K562 (cell line): ENCODE data around the gene TMEM63C. TPM values are rescaled to one million over a fixed set of nuclear protein-coding genes. Genes with fewer than 3 reads are reported as not detected.
A peak's percentile ranks its signal among the peaks of the same experiment; 100 is the strongest.

Experiments used
- BHLHE40 ChIP-seq: IDR thresholded peaks from 2 replicates; pipeline ENCODE4 v1.6.1; 2011; ENCODE audit warnings: low read length, improper control_type of control experiment
- CBX1 ChIP-seq: sonication (generic); IDR thresholded peaks from 2 replicates; pipeline ENCODE4 v1.6.1; 2016; ENCODE audit warnings: antibody characterized with exemption, low read depth, mild to moderate bottlenecking
- CCAR2 ChIP-seq: fragments of 200-400 bp; formaldehyde crosslinking; IDR thresholded peaks from 2 replicates; pipeline ENCODE4 v1.6.1; 2017; ENCODE audit warnings: mild to moderate bottlenecking, low read depth, low read length
- DIDO1 ChIP-seq: fragments of 450-650 bp; IDR thresholded peaks from 2 replicates; pipeline ENCODE4 v1.6.1; 2016; ENCODE audit warnings: low read depth, missing biosample characterization, missing genetic modification characterization
- HDAC2 ChIP-seq: fragments of 450-650 bp; IDR thresholded peaks from 2 replicates; pipeline ENCODE4 v1.6.1; 2016; ENCODE audit warnings: mild to moderate bottlenecking
- JUNB ChIP-seq: fragments of 450-650 bp; formaldehyde crosslinking; conservative IDR thresholded peaks from 2 replicates; pipeline ENCODE4 v1.4.0; 2020; ENCODE audit warnings: mild to moderate bottlenecking
- LARP7 ChIP-seq: fragments of 450-650 bp; IDR thresholded peaks from 2 replicates; pipeline ENCODE4 v1.6.1; 2016
- MAFG ChIP-seq: fragments of 450-650 bp; conservative IDR thresholded peaks from 2 replicates; pipeline ENCODE4 v1.6.1; 2016; ENCODE audit warnings: missing genetic modification characterization, missing compliant biosample characterization
- MYC ChIP-seq, 2 experiments: fragments of 250-450 bp in 1 of 2; sonication (Bioruptor Pico) in 1 of 2; IDR thresholded peaks; 2 replicates each; pipeline versions ENCODE4 v1.5.1 to v1.6.1; 2012 to 2021; ENCODE audit warnings: low read depth in 2 of 2, borderline replicate concordance in 1 of 2, improper control_type of control experiment in 1 of 2, low read length in 1 of 2, mild to moderate bottlenecking in 1 of 2, moderate library complexity in 1 of 2
- NCOA2 ChIP-seq, 2 experiments: fragments of 450-650 bp; IDR thresholded peaks; 2 replicates each; pipeline ENCODE4 v1.6.1; 2018; ENCODE audit warnings: mild to moderate bottlenecking in 2 of 2, moderate library complexity in 1 of 2; ENCODE audit not compliant: partially characterized antibody in 2 of 2
- NFE2 ChIP-seq: IDR thresholded peaks from 2 replicates; pipeline ENCODE4 v1.6.1; 2014; ENCODE audit warnings: antibody characterized with exemption, low read depth
- NRF1 ChIP-seq, 2 experiments: fragments of 450-650 bp; IDR thresholded peaks in 1 of 2; conservative IDR thresholded peaks in 1 of 2; 2 replicates each; pipeline ENCODE4 v1.6.1; 2014; ENCODE audit warnings: mild to moderate bottlenecking in 2 of 2
- PCBP1 ChIP-seq: fragments of 200-400 bp; formaldehyde crosslinking; IDR thresholded peaks from 2 replicates; pipeline ENCODE4 v1.6.1; 2018; ENCODE audit warnings: mild to moderate bottlenecking, low read depth, low read length; ENCODE audit not compliant: poor library complexity, severe bottlenecking
- PHF20 ChIP-seq: fragments of 450-650 bp; IDR thresholded peaks from 2 replicates; pipeline ENCODE4 v1.6.1; 2018; ENCODE audit not compliant: partially characterized antibody
- SMARCA4 ChIP-seq: fragments of 450-650 bp; IDR thresholded peaks from 2 replicates; pipeline ENCODE4 v1.6.1; 2016
- SMARCA5 ChIP-seq: fragments of 450-650 bp; IDR thresholded peaks from 2 replicates; pipeline ENCODE4 v1.6.1; 2016
- SMARCE1 ChIP-seq: fragments of 450-650 bp; IDR thresholded peaks from 2 replicates; pipeline ENCODE4 v1.7.1; 2016; ENCODE audit warnings: mild to moderate bottlenecking
- TARDBP ChIP-seq: fragments of 450-650 bp; IDR thresholded peaks from 2 replicates; pipeline ENCODE4 v1.6.1; 2016
- TSC22D4 ChIP-seq: fragments of 450-650 bp; IDR thresholded peaks from 2 replicates; pipeline ENCODE4 v1.6.1; 2016; ENCODE audit warnings: missing genetic modification characterization, missing biosample characterization, control low read depth
- ZBTB34 ChIP-seq: fragments of 250-450 bp; sonication (Bioruptor Pico); IDR thresholded peaks from 2 replicates; pipeline ENCODE4 v1.8.0; 2021; ENCODE audit warnings: mild to moderate bottlenecking, moderate library complexity
- ZBTB8A ChIP-seq: fragments of 450-650 bp; IDR thresholded peaks from 2 replicates; pipeline ENCODE4 v1.6.1; 2018; ENCODE audit warnings: mild to moderate bottlenecking, moderate library complexity; ENCODE audit not compliant: partially characterized antibody
- ZNF75A ChIP-seq: fragments of 450-650 bp; formaldehyde crosslinking; IDR thresholded peaks from 2 replicates; pipeline ENCODE4 v1.4.0; 2020; ENCODE audit warnings: mild to moderate bottlenecking
- polyA plus RNA-seq, 8 experiments: library from polyadenylated mRNA; depleted of rRNA in 4 of 8; stranded (reverse) in 5 of 8; unstranded in 3 of 8; fragments of >200 nt; fragmentation: Nextera tagmentation in 2 of 8; fragmentation: Illumina TruSeq in 1 of 8; extraction: Ambion mirVana in 2 of 8; extraction: Trizol in 1 of 8; gene quantifications; 2 replicates each; pipeline versions ENCODE4 v1.2.1 to v1.2.3, GENCODE V29; 2011 to 2014; ENCODE audit warnings: inconsistent platforms in 1 of 8, missing spikeins in 1 of 8
- total RNA-seq, 7 experiments: library from RNA; depleted of rRNA in 6 of 7; stranded (reverse); fragments of >200 nt in 6 of 7; fragmentation: Illumina TruSeq in 2 of 7; extraction: Trizol in 2 of 7; gene quantifications; 2 replicates each; pipeline versions ENCODE4 v1.2.1 to v1.2.3, GENCODE V29; 2011 to 2021; ENCODE audit warnings: low replicate concordance in 1 of 7
- TF ChIP-seq, protein P1 (sequence below), 3 experiments: fragments of 200-800 bp in 1 of 3; fragments of 250-450 bp in 1 of 3; fragments of 450-650 bp in 1 of 3; sonication (Bioruptor Pico) in 1 of 3; sonication (Bioruptor generic) in 1 of 3; formaldehyde crosslinking in 1 of 3; IDR thresholded peaks; 2 replicates each; pipeline versions ENCODE4 v1.6.1 to v1.8.0; 2016 to 2022; ENCODE audit warnings: mild to moderate bottlenecking in 2 of 3, missing genetic modification characterization in 2 of 3, missing compliant biosample characterization in 1 of 3, moderate library complexity in 1 of 3
- TF ChIP-seq, protein P2 (sequence below): sonication (generic); formaldehyde crosslinking; IDR thresholded peaks from 2 replicates; pipeline ENCODE4 v1.8.1; 2023; ENCODE audit warnings: mild to moderate bottlenecking, missing genetic modification reagents

The TMEM63C gene
- total and polyA plus RNA-seq, 9 of the 15 experiments (the other 6 are each of a cell fraction or from before 2014, with no cell fraction given): 0.07 TPM; not detected in 8

DNA sequence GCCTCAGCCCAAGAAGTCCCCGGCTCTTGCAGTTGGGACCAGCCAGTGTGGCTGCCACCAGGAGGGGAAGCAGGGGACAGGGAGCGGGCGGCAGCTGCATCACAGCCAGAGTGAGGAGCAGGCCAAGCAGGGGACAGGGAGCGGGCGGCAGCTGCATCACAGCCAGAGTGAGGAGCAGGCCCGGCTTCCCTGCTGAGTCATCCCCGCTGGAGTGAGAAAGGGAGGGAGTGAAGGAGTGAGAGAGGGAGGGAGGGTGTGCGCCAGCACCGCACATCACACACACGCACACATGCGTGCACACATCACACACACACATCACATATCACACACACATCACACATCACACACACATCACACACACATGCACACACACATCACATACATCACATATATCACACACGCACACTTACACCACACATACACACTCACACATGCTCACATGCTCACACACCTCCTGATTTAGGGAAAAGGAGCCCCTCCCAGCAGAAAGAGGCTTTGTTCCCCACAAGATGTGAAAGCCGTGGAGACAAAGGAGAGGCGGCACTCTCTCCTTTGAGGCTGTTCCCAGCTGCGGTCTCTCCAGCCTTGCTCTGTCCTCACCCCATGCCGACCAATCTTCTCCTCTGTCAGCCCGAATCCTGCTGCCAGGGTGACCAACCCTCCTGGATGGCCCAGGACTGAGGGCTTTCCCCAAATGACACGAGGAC is 23.3 kb upstream of the TMEM63C start (continued):
- TF ChIP-seq NRF1 (conservative IDR thresholded peaks at IDR 0.05 in 1 of 2, IDR thresholded peaks at IDR 0.05 in 1 of 2) (peak in 1 of 2 experiments; percentile 64; a peak in 2 of 4 replicates), SMARCA5 (0 out of 2 replicates have a peak, but pooled peaks have one; percentile 31), CCAR2 (no peak), PHF20 (peak; percentile 34), ZBTB8A (no peak), JUNB (CRISPR knock-in tag) (no peak), TARDBP (no peak), BHLHE40 (no peak), CBX1 (no peak), LARP7 (0 out of 2 replicates have a peak, but pooled peaks have one; percentile 23), NFE2 (peak; percentile 84), NCOA2 (IDR thresholded peaks at IDR 0.05; ENCODE audit: partially characterized antibody in 2 of 2) (no peak), ZNF75A (CRISPR knock-in tag) (no peak), DIDO1 (tag) (no peak), TSC22D4 (tag) (no peak), MAFG (tag) (peak; percentile 88), SMARCE1 (no peak), PCBP1 (no peak), ZBTB34 (CRISPR knock-in tag) (no peak), SMARCA4 (peak; percentile 45), HDAC2 (no peak), MYC (IDR thresholded peaks at IDR 0.05; ENCODE audit: low read depth, low read length) (no peak), MYC (CRISPR knock-in tag; IDR thresholded peaks at IDR 0.05; ENCODE audit: borderline replicate concordance, low read depth) (no peak)
- TF ChIP-seq, protein P1, sequence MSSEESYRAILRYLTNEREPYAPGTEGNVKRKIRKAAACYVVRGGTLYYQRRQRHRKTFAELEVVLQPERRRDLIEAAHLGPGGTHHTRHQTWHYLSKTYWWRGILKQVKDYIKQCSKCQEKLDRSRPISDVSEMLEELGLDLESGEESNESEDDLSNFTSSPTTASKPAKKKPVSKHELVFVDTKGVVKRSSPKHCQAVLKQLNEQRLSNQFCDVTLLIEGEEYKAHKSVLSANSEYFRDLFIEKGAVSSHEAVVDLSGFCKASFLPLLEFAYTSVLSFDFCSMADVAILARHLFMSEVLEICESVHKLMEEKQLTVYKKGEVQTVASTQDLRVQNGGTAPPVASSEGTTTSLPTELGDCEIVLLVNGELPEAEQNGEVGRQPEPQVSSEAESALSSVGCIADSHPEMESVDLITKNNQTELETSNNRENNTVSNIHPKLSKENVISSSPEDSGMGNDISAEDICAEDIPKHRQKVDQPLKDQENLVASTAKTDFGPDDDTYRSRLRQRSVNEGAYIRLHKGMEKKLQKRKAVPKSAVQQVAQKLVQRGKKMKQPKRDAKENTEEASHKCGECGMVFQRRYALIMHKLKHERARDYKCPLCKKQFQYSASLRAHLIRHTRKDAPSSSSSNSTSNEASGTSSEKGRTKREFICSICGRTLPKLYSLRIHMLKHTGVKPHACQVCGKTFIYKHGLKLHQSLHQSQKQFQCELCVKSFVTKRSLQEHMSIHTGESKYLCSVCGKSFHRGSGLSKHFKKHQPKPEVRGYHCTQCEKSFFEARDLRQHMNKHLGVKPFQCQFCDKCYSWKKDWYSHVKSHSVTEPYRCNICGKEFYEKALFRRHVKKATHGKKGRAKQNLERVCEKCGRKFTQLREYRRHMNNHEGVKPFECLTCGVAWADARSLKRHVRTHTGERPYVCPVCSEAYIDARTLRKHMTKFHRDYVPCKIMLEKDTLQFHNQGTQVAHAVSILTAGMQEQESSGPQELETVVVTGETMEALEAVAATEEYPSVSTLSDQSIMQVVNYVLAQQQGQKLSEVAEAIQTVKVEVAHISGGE (CRISPR knock-in tag; IDR thresholded peaks at IDR 0.05): no peak
- TF ChIP-seq, protein P2, sequence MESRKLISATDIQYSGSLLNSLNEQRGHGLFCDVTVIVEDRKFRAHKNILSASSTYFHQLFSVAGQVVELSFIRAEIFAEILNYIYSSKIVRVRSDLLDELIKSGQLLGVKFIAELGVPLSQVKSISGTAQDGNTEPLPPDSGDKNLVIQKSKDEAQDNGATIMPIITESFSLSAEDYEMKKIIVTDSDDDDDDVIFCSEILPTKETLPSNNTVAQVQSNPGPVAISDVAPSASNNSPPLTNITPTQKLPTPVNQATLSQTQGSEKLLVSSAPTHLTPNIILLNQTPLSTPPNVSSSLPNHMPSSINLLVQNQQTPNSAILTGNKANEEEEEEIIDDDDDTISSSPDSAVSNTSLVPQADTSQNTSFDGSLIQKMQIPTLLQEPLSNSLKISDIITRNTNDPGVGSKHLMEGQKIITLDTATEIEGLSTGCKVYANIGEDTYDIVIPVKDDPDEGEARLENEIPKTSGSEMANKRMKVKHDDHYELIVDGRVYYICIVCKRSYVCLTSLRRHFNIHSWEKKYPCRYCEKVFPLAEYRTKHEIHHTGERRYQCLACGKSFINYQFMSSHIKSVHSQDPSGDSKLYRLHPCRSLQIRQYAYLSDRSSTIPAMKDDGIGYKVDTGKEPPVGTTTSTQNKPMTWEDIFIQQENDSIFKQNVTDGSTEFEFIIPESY: no peak
